Midbrain (tissue), 1 donor: ENCODE measurements around the gene TAF6.

ENCODE experiments used
- DNase-seq: peaks from one replicate; lab custom pipeline; 2025; lab: John Stamatoyannopoulos, UW

TAF6 gene

DNA sequence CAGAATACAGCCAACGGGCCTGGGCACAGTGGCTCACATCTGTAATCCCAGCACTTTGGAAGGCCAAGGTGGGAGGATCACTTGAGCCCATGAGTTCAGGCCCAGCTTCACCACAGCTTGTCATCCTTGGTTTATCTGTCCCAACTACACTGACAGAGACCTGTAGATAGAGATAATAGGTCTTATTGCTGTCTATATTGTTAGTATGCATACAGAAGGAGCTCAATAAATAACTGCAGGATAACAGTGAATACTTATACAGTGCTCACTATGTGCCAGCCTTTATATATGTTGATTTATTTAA, 1.5 kb upstream of the TAF6 start:
- no peak for DNase-seq

DNA sequence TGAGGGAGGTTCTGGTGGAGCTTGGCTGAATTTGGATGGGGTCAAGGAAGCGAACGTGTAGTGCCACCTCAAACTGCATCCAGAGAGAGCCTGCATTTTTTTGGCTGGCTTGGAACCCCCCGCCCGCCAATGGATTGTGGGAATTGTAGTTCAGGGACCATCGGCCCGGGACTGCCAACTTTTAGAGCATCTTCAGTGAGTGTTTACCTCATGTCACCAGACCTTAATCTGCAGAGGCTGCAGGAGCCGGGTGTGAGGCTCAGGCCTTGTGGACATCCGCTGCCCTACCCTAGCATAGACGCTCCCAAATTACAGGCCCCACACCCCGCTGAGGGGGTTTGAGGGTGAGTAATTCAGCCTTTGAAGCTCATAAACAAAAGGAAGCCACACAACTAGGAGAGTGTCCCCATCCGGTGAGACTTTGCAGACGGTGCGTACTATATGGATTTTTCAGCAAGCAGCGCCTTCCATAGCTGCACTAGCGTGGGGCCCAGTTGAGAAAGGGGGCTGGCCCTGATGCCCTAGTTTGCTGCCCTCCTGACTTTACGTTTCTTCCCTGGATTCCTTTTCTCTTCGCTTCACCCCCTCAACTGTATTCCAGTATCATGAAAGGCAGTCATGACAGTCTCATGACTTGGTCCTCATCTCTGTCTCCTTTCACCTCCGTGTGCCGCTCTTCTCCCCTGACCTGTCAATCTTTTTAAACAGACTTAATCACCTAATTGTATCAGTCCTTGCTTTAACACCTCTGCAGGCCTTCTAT, 993 bp upstream of the TAF6 start:
- DNase-seq = peak; percentile 85

DNA sequence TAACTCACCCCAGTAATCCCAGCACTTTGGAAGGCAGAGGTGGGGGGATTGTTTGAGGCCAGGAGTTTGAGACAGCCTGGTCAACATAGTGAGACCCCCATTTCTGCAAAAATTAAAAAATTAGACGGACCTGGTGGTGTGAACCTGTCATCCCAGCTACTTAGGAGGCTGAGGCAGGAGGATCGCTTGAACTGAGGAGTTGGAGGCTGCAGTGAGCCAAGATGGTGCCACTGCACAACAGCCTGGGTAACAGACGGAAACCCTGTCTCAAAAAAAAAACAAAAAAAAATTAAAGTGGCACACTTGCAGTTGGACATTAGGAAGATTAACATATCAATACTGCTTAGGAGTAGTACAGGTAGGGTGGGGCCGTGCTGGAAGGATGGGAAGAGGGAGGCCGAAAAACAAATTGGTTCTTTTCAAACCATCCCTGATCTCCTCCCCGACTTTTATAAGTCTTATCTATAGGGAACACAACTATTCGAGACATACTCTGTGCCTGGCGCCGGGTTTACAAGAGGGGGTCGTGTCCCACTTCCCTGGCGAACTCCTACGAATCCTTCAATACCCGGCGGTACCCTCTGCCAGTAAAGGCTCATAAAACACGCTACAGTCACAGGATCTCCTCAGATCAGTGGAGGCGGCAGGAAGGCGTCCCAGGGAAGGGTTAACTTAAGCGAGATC, 628 bp downstream of the TAF6 start:
- no peak for DNase-seq

DNA sequence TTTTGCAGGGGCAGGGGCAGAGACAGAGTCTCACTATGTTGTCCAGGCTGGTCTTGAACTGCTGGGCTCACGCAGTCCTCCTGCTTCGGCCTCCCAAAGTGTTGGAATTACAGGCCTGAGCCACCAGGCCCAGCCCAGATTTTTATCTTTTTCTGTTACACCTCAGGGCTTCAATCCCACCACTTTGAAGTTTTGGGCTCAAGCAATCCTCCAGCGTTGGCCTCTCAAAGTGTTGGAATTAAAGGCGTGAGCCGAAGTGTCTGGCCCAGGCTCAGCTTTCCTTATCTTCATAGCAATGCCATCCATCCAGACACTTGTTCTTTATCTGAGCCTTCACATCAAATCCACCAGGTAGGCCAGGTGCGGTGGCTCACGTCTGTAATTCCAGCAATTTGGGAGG, 4.1 kb downstream of the TAF6 start:
- DNase-seq = no peak

DNA sequence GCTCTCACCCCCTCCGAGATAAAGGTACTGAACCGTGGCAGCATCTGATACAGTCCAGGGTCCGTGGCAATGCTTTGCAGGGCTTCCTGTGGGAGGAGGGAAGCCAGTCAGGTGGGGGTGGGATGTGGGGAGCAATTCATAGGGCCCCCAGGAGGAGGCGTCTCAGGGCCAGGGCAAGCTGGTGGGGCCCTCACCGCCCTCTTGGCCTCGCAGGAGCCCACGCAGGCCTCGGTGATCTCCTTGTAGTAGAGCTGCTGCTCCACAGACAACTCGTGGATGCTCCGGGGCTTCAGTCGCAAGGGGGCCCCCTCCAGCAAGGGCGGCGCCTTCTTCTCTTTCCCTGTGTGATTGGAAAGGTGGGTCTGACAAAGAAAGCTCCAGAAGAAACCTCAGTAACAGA, 7.2 kb downstream of the TAF6 start:
- no peak for DNase-seq

DNA sequence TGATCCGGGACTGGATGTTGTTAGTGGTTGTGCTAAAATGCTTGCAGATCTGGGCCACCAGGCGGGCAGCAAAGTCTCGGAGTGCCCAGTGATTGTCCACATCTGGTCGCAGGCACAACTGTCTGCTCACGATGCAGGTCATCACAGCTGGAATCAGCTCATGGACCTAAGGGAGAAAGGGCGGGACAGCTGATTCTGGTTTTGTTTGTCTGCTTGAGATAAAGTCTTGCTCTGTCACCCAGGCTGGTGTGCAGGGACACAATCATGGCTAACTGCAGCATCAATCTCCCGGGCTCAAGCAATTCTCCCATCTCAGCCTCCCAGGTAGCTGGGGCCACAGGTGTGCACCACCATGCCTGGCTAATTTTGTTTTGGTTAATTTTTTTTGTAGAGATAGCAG, 8.0 kb downstream of the TAF6 start:
- no peak for DNase-seq

DNA sequence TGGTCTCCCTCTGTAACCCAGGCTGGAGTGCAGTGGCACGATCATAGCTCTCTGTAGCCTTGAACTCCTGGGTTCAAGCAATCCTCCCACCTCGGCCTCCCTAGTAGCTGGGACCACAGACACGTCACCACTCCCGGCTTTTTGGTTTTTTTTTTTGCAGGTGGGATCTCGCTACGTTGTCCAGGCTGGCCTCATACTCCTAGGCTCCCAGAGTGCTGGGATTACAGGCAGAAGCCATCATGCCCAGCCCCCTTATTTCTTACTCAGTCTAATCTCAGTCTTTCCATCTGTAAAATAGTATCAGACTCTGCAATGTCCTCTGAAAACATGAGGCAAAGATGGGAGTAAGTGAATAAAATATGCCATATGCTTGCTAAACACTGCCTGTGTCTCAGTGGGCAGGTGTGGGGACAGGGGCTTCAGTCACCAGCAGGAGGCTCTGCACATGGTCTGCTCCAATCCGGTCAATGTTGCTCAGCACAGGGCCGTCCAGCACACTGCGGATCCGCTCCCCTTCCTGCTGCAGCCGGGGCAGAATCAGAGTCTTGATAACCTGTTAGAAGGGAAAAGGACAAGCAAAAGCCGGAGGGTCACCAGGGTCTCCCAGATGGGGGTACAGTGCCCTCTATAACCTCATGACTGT, 9.5 kb downstream of the TAF6 start:
- DNase-seq = no peak

DNA sequence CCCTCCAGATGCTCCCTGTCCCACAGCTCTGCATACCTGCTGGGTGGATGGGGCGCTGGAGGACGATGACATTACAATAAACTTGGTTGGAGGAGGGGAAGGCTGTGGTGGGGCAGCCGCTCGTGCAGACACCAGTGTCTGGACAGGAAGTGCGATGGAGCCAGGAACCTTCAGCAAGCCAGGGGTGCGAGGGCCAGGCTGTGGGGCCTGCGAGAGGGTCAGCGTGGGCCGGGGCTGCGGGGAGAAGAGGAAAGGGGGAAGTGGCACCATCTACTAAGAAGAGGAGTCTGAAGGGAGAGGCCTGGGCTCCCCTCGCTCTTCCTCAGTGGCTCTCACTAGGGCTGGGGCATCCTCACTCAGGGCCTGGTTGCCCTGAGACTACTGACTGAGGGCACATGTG, 11.3 kb downstream of the TAF6 start:
- no peak for DNase-seq

DNA sequence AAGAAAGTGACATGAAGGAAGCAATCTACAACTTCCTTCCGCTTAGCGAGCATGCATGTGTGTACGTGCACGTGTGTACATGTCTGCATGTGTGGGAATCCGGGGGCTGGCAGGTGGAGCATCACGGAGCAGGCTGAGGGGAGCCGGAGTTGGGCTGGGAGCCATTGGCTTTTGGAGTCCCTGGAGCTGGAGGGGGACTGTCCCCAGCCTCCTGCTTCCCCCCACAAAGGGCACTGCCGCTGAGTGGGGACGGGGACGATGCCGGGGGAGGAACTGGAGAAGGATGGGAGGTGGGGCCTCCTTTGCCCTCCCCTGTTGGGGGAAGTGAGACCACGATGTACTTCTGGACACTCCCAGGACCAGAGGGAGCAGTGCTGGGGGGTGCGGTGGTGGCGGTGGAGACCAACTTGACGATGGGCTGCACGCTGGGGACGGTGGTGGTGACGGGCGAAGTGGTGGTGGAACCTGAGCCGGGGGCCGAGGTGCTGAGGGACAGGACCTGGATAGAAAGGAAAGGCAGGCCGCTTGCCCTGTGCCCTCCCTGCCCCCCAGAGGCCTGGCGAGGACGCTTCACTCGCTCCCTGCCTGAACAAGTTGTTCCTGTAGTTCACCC, 11.9 kb downstream of the TAF6 start:
- DNase-seq = no peak

DNA sequence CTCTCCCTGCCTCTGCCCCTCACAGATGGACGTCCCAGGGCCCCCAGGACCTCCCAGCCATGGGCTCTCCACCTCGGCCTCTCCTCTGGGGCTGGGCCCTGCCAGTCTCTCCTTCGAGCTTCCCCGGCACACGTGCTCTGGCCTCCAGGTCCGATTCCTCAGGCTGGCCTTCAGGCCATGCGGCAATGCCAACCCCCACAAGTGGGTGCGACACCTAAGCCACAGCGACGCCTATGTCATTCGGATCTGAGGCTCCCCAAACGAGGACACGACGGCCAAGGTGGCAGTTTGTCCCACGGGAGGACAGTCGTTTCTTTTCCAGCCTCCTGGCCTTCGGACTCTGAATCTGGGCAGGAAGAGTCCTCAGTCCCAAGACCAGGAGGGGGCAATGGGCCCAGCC, 12.5 kb downstream of the TAF6 start:
- no peak for DNase-seq

DNA sequence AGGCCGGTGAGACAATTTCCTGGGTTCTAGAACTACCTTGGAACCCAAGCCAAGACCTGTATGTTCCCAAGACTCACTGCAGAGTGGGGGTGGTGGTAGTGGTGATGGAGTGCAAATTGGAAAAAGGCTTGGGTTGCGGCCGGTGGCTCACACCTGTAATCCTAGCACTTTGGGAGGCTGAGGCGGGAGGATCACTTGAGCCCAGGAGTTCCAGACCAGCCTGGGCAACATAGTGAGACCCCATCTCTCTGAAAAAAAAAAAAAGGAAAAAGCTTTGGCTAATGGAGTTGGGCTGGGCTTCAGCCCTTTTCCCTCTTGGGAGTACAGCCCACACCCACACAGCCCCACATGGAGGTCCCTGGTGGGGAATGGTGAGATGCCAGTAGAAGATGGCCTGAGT, 13.6 kb downstream of the TAF6 start:
- DNase-seq = no peak

DNA sequence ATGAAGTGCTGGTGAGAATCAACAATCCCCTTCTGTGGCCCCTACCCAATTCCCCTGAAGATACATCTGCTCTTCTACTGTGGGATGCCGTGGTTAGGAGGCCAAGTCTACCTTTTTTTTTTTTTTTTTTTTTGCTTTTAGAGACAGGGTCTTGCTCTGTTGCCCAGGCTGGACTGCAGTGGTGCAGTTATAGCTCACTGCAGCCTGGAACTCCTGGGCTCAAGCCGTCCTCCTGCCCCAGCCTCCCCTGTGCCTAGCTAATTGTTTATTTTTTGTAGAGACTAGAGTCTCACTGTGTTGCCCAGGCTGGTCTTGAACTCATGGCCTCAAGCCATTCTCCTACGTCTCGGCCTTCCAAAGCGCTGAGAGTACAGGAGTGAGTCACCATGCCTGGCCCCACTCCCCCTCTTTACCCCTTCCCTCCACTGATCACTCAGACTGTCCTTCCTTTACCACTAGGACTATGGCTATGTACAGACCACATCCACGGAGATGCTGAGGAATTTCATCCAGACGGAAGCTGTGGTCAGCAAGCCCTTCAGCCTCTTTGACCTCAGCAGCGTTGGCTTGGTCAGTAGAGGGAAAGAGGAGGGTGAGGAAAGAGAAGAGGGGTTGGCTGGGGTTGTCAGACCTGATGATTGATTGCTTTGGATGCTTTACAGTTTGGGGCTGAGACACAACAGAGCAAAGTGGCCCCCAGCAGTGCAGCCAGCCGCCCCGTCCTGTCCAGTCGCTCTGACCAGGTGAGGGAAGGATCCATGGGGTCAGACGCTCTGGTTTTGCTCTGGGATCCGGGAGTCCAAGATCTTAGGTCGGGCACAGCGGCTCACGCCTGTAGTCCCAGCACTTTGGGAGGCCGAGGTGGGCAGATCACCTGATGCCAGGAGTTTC, 16.0 kb downstream of the TAF6 start:
- no peak for DNase-seq

DNA sequence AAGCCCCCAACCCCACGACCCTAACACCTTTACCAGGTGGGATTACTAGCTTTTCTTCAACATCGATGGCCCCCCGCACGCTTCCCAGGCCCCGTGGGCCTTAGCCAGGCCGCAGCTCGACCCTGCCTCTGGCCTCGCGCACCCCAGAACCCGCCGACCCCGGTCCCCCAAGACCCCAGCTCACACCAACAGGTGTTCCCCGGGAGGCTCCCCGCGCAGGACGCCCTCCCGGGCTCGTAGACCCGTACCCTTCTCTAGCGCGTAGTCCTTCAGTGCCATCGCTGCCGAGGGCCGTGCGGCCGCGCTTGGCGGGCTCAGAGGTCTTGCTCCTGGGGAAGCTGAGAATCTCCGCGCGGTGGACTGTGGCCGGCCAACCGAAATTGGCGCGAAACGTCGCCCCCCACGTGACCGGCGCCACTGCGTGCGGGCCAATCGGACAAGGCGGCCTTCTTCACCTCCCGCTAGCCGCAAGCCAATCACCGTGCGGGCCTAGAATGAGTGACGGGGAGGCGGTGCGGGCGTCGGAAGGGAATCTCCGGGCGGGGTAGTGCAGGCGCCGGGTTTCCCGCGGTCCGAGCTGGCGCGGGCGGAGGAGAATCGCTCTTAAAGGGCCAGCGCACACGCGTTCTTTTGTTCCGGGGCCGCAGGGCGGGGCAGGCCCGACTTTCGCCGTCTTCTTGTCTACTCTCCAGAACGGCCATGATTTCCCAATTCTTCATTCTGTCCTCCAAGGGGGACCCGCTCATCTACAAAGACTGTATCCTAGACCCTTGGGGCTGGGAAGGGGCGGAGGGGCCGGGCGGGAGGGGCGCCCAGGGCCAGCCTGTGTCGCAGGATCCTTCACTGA, 17.9 kb downstream of the TAF6 start, which contains the start of the genes AP4M1 and MCM7:
Gene AP4M1 (plus strand): TSS at position 628 of the 847 bp plus-strand sequence. CDS start 72 bp downstream, at position 700.
Gene MCM7 (minus strand): TSS at position 382 of the 847 bp plus-strand sequence. CDS start 103 bp downstream, at position 279.
- peak; percentile 99 for DNase-seq

DNA sequence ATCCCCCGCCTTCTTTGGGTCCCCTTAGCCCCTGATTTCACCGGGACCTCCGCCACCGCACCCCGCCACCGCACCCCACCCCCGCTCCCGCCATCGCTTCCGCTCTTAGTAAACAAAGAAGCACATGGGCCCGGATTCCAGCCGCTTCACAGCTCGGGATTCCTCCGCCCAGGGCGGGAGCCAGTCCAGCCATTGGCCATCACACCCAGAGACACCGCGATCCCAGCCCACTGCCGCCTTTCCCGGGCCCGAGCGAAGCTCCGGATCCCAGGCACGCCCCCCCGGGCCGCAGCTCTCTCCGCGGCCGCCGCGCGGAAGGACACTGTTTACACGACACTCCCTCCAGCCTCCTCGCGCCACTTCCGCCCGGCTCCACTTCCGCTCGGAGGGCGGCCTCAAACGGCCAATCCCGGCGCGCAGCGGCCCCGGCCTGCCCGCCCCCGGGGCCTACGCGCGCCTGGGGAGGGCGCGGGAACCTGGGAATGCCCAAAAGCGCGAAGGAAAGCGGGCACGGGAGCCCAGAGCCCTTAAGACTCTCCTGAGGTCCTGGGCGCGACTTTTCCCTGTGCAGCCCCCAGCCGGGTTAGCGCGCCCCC, 18.6 kb downstream of the TAF6 start:
- DNase-seq = peak; percentile 92

DNA sequence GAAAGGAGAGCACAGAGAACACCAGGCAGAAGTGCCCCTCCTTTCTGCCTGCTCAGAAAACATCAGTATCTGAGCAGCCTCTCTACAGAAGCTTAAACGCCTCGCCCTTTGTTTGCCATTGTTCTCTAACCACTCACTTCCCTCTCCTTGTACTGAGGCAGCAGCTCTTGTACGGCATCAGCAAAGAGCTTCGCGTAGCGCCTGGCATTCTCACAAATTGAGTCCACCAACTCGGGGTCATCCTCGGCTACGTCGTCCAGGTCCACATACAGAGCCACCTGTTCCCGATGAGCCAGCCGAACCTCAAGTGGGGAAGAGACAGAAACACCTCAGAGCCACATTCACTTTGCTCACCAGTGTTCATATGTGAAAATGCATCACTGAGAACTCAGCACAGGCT, 19.7 kb downstream of the TAF6 start:
- no peak for DNase-seq

DNA sequence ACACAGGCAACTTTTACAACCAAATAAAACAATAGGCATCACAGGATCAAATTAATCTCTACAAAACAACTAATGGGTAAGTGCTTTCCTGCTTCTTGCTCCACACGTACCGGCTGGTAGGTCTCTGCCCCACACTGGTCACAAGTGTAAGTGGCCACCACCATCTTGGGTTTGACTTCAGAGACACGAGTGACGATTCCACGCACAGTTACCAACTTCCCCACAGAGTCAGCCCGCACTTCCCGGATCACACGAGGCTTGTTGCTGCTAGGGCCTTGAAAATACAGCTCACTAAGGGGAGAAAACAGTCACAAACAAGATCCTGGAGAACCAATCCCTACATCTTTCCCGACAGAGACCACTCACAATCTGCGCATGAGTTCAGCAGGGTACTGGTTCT, 20.2 kb downstream of the TAF6 start:
- no peak for DNase-seq

DNA sequence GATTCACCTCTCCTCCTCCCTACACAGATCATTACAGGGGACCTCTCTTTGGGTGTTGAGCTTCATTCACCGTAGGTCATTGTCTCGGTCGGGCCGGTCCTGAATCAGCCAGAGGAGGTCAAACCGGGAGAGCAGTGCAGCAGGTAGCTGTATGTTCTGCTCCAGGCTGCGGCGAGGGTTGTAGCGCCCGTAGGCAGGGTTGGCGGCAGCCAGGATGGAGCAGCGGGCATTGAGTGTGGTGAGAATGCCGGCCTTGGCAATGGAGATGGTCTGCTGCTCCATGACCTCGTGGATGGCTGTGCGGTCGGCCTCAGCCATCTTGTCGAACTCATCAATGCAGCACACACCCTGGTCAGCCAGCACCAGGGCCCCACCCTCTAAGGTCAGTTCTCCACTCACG, 23.5 kb downstream of the TAF6 start:
- DNase-seq = no peak

DNA sequence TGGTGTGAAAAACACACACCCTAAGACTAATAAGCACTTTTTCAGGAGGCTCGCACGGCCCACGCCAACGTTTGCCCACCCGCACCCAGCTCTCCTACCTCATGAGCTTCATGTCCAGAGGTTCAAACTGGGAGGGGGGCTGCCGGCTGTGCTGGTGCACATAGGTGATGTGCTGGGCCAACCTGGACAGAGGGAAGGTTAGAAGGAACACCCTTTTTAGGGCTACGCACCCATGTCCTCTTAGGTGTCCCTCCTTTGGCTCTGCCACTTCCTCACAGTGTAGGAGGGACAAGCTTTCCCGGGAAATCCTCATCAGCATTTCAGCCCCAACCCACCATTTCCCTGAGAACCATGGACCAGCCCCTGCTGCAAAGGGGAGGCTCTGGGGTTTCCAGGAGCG, 23.9 kb downstream of the TAF6 start:
- no peak for DNase-seq

DNA sequence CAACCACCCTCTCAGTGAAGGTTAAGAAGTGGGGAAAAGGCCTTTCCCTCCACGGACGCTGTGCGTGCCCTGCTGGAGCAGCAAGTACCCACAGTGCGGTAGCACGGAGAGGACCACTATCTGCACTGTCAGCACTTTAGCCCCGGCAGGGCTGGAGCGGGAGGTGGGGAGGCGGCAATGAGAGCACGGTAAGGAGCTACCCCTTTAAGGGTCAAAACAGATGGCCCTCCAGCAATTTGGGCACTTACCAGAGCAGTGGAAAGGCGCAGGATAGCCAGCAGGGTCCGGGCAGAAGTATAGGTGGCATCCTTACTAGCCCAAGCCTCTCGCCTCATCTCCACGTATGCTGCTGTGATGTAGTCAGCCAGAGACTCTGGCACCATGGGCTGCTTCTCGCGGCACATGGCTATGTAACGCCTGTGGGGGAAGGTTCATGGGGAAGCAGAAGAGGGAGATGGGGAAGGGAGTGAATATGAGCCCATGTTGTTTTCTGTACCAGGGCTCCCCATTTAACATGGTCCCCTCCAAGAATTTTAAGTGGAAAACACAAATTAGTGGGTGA, 25.2 kb downstream of the TAF6 start:
- DNase-seq = no peak

DNA sequence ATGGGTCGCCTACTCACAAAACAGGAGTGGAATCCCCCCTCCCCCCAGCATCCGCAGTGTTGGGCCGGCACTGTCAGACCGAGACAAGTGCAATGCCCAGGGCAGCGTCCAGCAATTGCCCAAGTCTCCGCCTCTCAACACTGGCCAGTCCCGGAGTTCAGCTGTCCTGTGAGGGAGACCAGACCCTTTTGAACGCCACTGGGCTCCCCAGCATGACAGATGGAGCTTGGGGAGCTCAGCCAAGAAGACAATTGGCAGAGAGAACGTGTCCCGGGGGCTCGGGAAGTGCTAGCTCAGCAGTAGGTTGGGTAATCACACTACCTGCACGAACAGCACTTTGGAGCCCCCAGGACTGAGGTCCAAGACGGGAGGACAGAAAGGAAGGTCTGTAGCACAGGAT, 25.7 kb downstream of the TAF6 start:
- no peak for DNase-seq
